ENCODE results near the gene RTN1. TPM values are rescaled to one million over a fixed set of nuclear protein-coding genes. Genes with fewer than 3 reads are reported as not detected.

RTN1 gene
- polyA plus RNA-seq, 1 donor = 45.0 TPM

DNA sequence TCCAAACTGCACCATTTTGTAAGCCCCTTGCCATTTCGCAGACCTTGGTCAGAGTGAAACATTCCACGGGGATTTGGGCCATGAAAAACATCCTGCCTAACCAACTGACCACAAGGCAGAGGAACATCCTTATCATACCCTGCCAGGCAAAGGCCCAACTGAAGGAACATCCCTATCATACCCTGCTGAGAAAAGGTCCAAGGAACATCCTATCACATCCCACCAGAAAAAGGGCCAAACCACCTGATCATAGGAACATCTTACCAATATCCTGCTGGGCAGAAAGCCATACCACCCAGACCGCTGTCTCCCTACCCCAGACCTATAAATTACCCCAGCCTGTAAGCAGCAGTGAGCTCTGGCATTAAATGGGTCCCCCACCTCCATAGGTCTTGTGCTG, 30.0 kb upstream of the RTN1 start:
- DNase-seq = no peak
- WGBS (ENCODE audit: insufficient coverage, low lambda C conversion rate) = no CpG with 5 or more reads among the region's 3 CpGs

DNA sequence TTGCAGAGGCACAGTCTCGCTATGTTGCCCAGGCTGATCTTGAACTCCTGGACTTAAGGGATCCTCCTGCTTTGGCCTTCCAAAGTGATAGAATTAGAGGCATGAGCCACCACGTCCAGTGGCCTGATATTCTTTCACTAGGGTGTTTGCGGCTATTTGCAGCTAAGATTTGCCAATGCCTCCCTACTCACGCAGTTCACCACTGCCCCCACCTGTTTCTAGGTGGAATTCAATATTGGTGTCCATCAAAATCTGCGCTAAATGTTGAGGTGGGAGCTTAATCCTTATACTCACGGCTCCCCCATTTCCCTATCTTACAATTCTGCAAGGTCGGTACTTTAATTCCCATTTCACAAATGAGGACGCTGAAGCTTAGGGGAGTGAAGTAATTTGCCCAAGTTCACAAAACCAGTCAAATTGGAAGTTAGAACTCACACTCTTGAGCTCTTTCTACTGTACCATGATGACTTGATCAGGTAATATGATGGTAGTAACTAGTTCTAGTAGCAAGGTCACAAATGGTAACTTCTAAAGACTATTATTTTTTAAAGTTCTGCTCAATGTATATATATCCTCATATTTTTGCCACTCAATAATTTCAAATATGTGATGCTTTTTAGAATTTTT, 27.3 kb upstream of the RTN1 start:
- WGBS (ENCODE audit: insufficient coverage, low lambda C conversion rate) = 60% methylated on average over 1 of the region's 8 CpGs
- Histone ChIP-seq H3K27ac (ENCODE audit: low read length) (no peak overlapping the region), H3K36me3 (ENCODE audit: control insufficient read depth, insufficient read depth, low read length) (no peaks in the 10 kb centered on the region), H3K27me3 (ENCODE audit: control insufficient read depth, insufficient read depth, low read length) (peaks cover 6% of the 10 kb centered on the region), H3K4me3 (ENCODE audit: low read length) (no peak overlapping the region), H3K9me3 (ENCODE audit: control insufficient read depth, low read depth, low read length) (no peaks in the 10 kb centered on the region), H3K4me1 (ENCODE audit: control insufficient read depth, insufficient read depth, low read length) (no peaks in the 10 kb centered on the region)
- peak in 1 of 2 donors; percentile 27 for DNase-seq

More for the DNA sequence above, 30.0 kb upstream of the RTN1 start:
- Histone ChIP-seq H3K27ac (ENCODE audit: low read length) (no peak overlapping the region), H3K4me1 (ENCODE audit: control insufficient read depth, insufficient read depth, low read length) (no peaks in the 10 kb centered on the region), H3K36me3 (ENCODE audit: control insufficient read depth, insufficient read depth, low read length) (no peaks in the 10 kb centered on the region), H3K9me3 (ENCODE audit: control insufficient read depth, low read depth, low read length) (no peaks in the 10 kb centered on the region), H3K4me3 (ENCODE audit: low read length) (no peak overlapping the region), H3K27me3 (ENCODE audit: control insufficient read depth, insufficient read depth, low read length) (peaks cover 6% of the 10 kb centered on the region)

DNA sequence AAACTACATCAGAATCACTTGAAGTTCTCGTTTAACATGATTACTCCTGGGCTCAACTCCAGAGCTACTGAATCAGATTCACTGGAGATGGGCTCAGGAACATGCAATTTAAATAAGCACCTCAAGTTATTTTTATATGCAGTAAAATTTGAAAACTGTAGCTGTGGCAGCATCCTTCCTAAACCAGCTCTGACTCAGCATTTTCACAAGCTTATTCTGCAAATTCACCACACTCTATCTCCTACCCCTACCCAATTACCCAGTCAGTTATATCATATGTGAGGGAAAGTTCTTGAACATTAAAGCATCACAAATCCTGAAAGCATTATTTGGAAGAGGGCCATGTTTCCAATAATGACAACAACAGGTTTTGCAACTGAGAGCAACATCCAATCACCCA, 25.1 kb upstream of the RTN1 start:
- H3K4me3 ChIP-seq (ENCODE audit: low read length) = no peak overlapping the region
- no peaks in the 10 kb centered on the region for H3K4me1 ChIP-seq (ENCODE audit: control insufficient read depth, insufficient read depth, low read length)
- H3K9me3 ChIP-seq (ENCODE audit: control insufficient read depth, low read depth, low read length) = no peaks in the 10 kb centered on the region
- no peaks in the 10 kb centered on the region for H3K36me3 ChIP-seq (ENCODE audit: control insufficient read depth, insufficient read depth, low read length)
- H3K27ac ChIP-seq (ENCODE audit: low read length) = no peak overlapping the region
- H3K27me3 ChIP-seq (ENCODE audit: control insufficient read depth, insufficient read depth, low read length) = peaks cover 6% of the 10 kb centered on the region
- no peak for DNase-seq
- WGBS (ENCODE audit: insufficient coverage, low lambda C conversion rate) = no CpG with 5 or more reads among the region's 1 CpG

DNA sequence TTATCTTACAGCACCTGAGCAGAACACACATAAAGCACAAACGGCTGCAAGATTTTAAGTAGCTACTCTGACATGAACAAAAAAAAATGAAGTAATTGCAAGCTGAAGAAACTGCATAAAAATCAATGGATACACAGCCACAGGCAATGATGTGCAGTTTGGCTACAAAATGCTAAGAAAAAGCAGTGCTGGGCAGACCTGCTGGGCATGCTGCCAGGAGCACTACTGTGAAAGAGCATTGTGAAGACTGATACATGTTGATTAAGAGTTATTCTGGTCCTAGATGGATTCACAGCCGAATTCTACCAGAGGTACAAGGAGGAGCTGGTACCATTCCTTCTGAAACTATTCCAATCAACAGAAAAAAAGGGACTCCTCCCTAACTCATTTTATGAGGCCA, 20.1 kb upstream of the RTN1 start:
- Histone ChIP-seq H3K4me3 (ENCODE audit: low read length) (no peak overlapping the region), H3K27me3 (ENCODE audit: control insufficient read depth, insufficient read depth, low read length) (no peaks in the 10 kb centered on the region), H3K4me1 (ENCODE audit: control insufficient read depth, insufficient read depth, low read length) (no peaks in the 10 kb centered on the region), H3K9me3 (ENCODE audit: control insufficient read depth, low read depth, low read length) (no peaks in the 10 kb centered on the region), H3K27ac (ENCODE audit: low read length) (no peak overlapping the region), H3K36me3 (ENCODE audit: control insufficient read depth, insufficient read depth, low read length) (no peaks in the 10 kb centered on the region)
- 57% methylated on average over 1 of the region's 2 CpGs for WGBS (ENCODE audit: insufficient coverage, low lambda C conversion rate)
- DNase-seq = no peak

DNA sequence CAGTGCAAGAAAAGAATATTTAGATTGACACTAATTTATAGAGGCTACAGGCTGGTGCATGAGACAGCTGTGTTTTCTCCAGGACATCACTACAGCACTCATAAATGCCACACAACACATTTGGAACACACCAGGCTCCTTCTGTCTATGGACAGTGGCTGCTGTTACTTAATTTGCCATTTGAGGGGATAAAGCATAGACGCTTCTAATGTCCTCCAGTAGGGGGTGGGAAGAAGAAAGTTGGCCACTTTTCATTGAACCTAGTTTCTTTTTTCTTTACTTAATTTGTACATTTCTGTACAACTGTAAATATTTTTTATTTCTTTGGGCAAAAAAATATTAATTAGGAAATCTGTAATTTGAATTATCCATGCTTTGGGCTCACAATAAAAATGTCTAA, 12.4 kb upstream of the RTN1 start:
- Histone ChIP-seq H3K4me1 (ENCODE audit: control insufficient read depth, insufficient read depth, low read length) (no peaks in the 10 kb centered on the region), H3K4me3 (ENCODE audit: low read length) (no peak overlapping the region), H3K36me3 (ENCODE audit: control insufficient read depth, insufficient read depth, low read length) (no peaks in the 10 kb centered on the region), H3K27me3 (ENCODE audit: control insufficient read depth, insufficient read depth, low read length) (no peaks in the 10 kb centered on the region), H3K27ac (ENCODE audit: low read length) (no peak overlapping the region), H3K9me3 (ENCODE audit: control insufficient read depth, low read depth, low read length) (no peaks in the 10 kb centered on the region)
- DNase-seq = no peak
- WGBS (ENCODE audit: insufficient coverage, low lambda C conversion rate) = no CpG with 5 or more reads among the region's 1 CpG

DNA sequence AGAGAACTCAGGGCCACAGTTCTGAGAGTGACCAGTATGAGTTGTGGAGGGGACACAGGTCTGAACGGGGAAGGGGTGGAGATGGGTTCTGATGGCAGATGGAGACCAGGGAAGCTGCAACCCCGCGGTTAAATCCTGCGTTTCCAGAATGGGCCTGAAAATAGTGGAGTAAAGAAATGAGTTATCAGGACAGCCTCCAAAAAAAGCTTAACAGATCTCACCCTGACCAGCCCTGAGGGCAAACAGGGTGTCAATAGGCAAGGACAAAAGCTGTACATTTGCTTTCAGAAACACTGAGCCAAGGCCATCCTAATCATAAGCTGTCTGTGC, 555 bp upstream of the RTN1 start:
- H3K4me3 ChIP-seq (ENCODE audit: low read length) = peak overlapping the region; percentile 22
- H3K27me3 ChIP-seq (ENCODE audit: control insufficient read depth, insufficient read depth, low read length) = peaks cover 50% of the 10 kb centered on the region
- no peaks in the 10 kb centered on the region for H3K36me3 ChIP-seq (ENCODE audit: control insufficient read depth, insufficient read depth, low read length)
- no peaks in the 10 kb centered on the region for H3K4me1 ChIP-seq (ENCODE audit: control insufficient read depth, insufficient read depth, low read length)
- H3K9me3 ChIP-seq (ENCODE audit: control insufficient read depth, low read depth, low read length) = peaks cover 3% of the 10 kb centered on the region
- no CpG with 5 or more reads among the region's 4 CpGs for WGBS (ENCODE audit: insufficient coverage, low lambda C conversion rate)
- no peak for DNase-seq
- H3K27ac ChIP-seq (ENCODE audit: low read length) = no peak overlapping the region

DNA sequence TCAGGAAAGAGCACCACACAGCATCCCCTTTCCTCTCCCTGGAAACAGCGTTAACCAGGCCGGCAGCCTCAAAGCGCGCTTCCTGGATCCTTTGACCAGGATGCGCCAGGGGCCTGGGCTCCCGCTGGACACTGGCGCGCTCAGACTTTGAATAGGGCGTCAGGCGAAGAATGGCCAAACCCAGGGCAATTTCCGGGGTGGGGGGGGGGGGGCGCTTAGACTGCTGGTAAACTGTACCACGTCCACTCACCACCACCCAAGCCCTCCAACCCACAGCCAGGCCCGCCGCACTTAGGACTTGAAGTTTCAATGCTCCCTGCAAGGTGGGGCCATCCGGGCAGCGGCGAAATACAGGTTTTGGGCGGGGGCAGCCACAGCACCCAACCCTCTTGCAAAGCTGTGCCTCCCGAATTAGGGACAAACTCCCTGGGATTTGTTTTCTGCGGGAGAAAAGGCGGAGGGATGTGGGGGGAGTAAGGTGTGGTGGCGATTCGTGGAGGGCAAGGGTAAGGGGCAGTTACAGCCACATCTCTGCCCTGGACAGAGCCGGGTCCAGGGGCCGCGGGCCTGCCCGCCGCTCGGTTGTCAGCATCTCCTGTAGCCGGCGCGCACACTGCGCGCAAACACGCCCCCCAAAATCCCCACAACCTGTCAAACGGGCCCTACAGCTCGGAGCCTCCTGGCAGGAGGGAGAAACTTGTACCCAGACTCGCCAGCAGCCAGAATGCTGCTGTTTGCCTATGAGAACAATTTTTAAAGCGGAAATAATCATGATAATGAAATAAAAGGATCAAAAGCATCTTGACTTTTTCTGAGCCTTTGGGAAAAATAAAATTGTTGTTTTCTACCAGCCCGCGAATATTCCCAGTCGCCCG, 958 bp downstream of the RTN1 start:
- H3K4me3 ChIP-seq (ENCODE audit: low read length) = peak overlapping the region; percentile 2
- peaks cover 52% of the 10 kb centered on the region for H3K27me3 ChIP-seq (ENCODE audit: control insufficient read depth, insufficient read depth, low read length)
- WGBS (ENCODE audit: insufficient coverage, low lambda C conversion rate) = 0% methylated on average over 1 of the region's 44 CpGs
- no peaks in the 10 kb centered on the region for H3K4me1 ChIP-seq (ENCODE audit: control insufficient read depth, insufficient read depth, low read length)
- H3K36me3 ChIP-seq (ENCODE audit: control insufficient read depth, insufficient read depth, low read length) = no peaks in the 10 kb centered on the region
- DNase-seq = no peak
- H3K9me3 ChIP-seq (ENCODE audit: control insufficient read depth, low read depth, low read length) = peaks cover 3% of the 10 kb centered on the region
- H3K27ac ChIP-seq (ENCODE audit: low read length) = no peak overlapping the region

DNA sequence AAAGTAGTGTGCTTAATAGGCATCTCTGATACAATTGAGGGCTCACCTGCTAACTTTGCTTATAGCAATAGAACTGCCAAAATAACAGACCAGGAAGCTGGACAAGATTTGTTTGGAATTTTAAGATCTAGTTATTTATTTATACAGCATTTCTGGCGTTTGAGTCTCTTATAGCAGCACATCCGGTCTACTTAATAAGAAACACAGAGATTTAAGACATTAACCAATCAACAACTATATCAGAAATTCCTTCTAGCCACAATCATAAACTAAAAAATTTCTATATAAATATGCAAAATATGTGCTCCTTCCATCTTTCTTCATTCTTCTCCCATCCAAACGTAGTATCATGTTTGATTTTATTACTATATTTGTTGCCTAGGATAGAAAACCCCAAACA, 2.6 kb downstream of the RTN1 start:
- Histone ChIP-seq H3K4me3 (ENCODE audit: low read length) (no peak overlapping the region), H3K9me3 (ENCODE audit: control insufficient read depth, low read depth, low read length) (peaks cover 3% of the 10 kb centered on the region), H3K4me1 (ENCODE audit: control insufficient read depth, insufficient read depth, low read length) (no peaks in the 10 kb centered on the region), H3K36me3 (ENCODE audit: control insufficient read depth, insufficient read depth, low read length) (no peaks in the 10 kb centered on the region), H3K27me3 (ENCODE audit: control insufficient read depth, insufficient read depth, low read length) (peaks cover 51% of the 10 kb centered on the region), H3K27ac (ENCODE audit: low read length) (no peak overlapping the region)
- 80% methylated on average over 3 of the region's 3 CpGs for WGBS (ENCODE audit: insufficient coverage, low lambda C conversion rate)
- DNase-seq = no peak

DNA sequence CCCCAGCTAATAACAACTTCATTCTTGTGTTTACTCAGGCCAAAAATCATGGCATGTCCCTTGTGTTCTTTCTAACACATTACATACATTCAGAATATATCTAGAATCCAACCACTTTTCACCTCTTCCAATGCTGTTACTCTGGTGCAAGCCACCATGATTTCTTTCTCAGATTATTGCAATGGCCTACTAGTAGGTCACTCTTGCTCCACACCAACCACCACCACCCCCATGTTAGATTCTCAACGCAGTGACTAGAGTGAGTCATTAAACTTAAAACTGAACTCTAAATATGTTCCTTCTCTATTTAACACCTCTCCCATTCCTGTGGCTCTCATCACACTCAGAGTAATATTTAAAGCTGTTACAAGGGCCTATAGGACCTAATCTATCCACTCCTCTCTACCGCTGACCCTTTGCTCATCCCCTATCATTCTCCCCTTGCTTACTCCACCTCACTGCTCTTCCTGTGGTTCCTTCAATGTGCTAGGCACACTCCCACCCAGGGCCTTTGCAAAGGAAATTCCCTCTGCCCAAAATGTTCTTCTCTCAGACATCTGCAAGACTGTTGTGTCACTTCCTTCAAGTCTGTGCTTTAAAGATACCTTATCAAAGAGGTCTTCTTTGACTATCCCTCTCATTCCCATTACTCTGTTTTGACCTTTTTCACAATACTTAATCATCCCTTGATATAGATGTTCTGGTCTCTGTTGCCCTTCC, 6.6 kb downstream of the RTN1 start:
- H3K27ac ChIP-seq (ENCODE audit: low read length) = no peak overlapping the region
- H3K9me3 ChIP-seq (ENCODE audit: control insufficient read depth, low read depth, low read length) = no peaks in the 10 kb centered on the region
- no peaks in the 10 kb centered on the region for H3K36me3 ChIP-seq (ENCODE audit: control insufficient read depth, insufficient read depth, low read length)
- no peaks in the 10 kb centered on the region for H3K4me1 ChIP-seq (ENCODE audit: control insufficient read depth, insufficient read depth, low read length)
- DNase-seq = no peak
- 100% methylated on average over 1 of the region's 2 CpGs for WGBS (ENCODE audit: insufficient coverage, low lambda C conversion rate)
- peaks cover 23% of the 10 kb centered on the region for H3K27me3 ChIP-seq (ENCODE audit: control insufficient read depth, insufficient read depth, low read length)
- H3K4me3 ChIP-seq (ENCODE audit: low read length) = no peak overlapping the region

DNA sequence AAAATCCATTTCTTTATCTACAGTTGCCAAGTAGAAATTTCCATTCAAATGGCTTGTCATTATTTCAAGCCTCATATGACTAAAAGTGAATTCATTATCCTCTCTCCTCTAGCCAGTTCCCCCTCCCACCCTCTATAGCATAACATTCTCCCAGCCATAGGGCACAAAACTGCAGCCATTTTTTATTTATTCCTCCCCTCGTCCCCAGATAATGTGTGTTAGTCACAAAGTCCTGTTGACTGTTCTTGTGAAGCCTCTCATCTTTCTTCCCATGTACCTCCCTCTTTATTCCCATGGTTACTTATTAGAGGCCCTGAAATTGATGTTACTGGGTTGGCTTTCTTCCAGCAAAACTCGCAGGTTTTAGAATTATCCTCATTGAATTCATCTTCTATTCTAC, 13.2 kb downstream of the RTN1 start:
- no peak overlapping the region for H3K27ac ChIP-seq (ENCODE audit: low read length)
- no peaks in the 10 kb centered on the region for H3K36me3 ChIP-seq (ENCODE audit: control insufficient read depth, insufficient read depth, low read length)
- H3K4me1 ChIP-seq (ENCODE audit: control insufficient read depth, insufficient read depth, low read length) = no peaks in the 10 kb centered on the region
- peaks cover 7% of the 10 kb centered on the region for H3K27me3 ChIP-seq (ENCODE audit: control insufficient read depth, insufficient read depth, low read length)
- no CpG with 5 or more reads among the region's 2 CpGs for whole genome bisulfite sequencing (ENCODE audit: insufficient coverage, low lambda C conversion rate)
- H3K9me3 ChIP-seq (ENCODE audit: control insufficient read depth, low read depth, low read length) = no peaks in the 10 kb centered on the region
- DNase-seq = no peak
- no peak overlapping the region for H3K4me3 ChIP-seq (ENCODE audit: low read length)
